ENCODE measurements around the gene HPCAL4.

Gene HPCAL4

GRCh38 chr1:39649636-39650185 lies 41.5 kb downstream of the HPCAL4 start:
- no peak for DNase-seq (ENCODE audit: low spot score)

GRCh38 chr1:39648496-39648895 lies 42.7 kb downstream of the HPCAL4 start:
- no peak for DNase-seq (ENCODE audit: low spot score)

GRCh38 chr1:39647247-39647646 lies 44.0 kb downstream of the HPCAL4 start:
- no peak for DNase-seq (ENCODE audit: low spot score)

- DNase-seq (ENCODE audit: low spot score) = peak; percentile 72
These were observed 44.8 kb downstream of the HPCAL4 start for GRCh38 chr1:39646232-39647081.

- no peak for DNase-seq (ENCODE audit: low spot score)
These were observed 45.7 kb downstream of the HPCAL4 start for GRCh38 chr1:39645411-39646043.

GRCh38 chr1:39643705-39644104 lies 47.5 kb downstream of the HPCAL4 start:
- DNase-seq (ENCODE audit: low spot score) = no peak

GRCh38 chr1:39642796-39643195 lies 48.4 kb downstream of the HPCAL4 start:
- peak; percentile 40 for DNase-seq (ENCODE audit: low spot score)

- no peak for DNase-seq (ENCODE audit: low spot score)
These were observed 50.4 kb downstream of the HPCAL4 start for GRCh38 chr1:39640861-39641260.

- peak; percentile 60 for DNase-seq (ENCODE audit: low spot score)
These were observed 51.7 kb downstream of the HPCAL4 start, which contains the start of gene HEYL for GRCh38 chr1:39639305-39640130. Gene HEYL, minus strand, starts transcription at chr1:39639643. Its CDS starts 18 bp downstream, at chr1:39639625.

- DNase-seq (ENCODE audit: low spot score) = no peak
These were observed 52.3 kb downstream of the HPCAL4 start for GRCh38 chr1:39638965-39639304.

GRCh38 chr1:39637361-39637760 lies 53.9 kb downstream of the HPCAL4 start:
- DNase-seq (ENCODE audit: low spot score) = no peak

GRCh38 chr1:39635871-39636210 lies 55.4 kb downstream of the HPCAL4 start:
- DNase-seq (ENCODE audit: low spot score) = no peak

- DNase-seq (ENCODE audit: low spot score) = no peak
These were observed 55.9 kb downstream of the HPCAL4 start for GRCh38 chr1:39635205-39635870.

- DNase-seq (ENCODE audit: low spot score) = no peak
These were observed 57.8 kb downstream of the HPCAL4 start for GRCh38 chr1:39633422-39633821.

- DNase-seq (ENCODE audit: low spot score) = peak; percentile 88
These were observed 58.4 kb downstream of the HPCAL4 start for GRCh38 chr1:39632682-39633417.

GRCh38 chr1:39632323-39632681 lies 58.9 kb downstream of the HPCAL4 start:
- DNase-seq (ENCODE audit: low spot score) = no peak

GRCh38 chr1:39631361-39632322 lies 59.6 kb downstream of the HPCAL4 start:
- DNase-seq (ENCODE audit: low spot score) = no peak

GRCh38 chr1:39628807-39629350 lies 62.4 kb downstream of the HPCAL4 start:
- no peak for DNase-seq (ENCODE audit: low spot score)

Measured in GM03348 (cell line).